ENCODE results near the gene LRRC47.

DNA sequence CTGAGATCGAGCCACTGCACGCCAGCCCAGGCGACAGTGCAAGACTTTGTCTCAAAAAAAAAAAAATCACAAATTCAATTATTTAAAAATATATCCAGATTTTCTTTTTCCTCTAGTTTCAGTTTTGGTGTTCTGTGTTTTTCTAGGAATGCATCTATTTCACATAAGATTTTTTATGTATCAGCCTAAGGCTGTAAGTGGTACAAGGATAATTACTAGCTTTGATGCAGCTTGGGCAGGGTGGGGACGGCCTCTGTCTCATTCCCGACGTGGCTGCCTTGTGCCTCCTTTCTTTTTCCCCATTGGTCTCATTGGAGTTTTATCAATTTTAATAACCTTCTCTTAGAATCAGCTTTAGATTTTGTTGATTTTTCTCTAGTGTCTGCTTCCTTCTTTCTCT is 37.1 kb downstream of the LRRC47 start:
- TF ChIP-seq POLR2AphosphoS5 (IDR thresholded peaks at IDR 0.05; ENCODE audit: borderline replicate concordance, low read depth, low read length) (no peak), EZH2 (IDR thresholded peaks at IDR 0.05) (no peak), FOXP2 (optimal IDR thresholded peaks at IDR 0.05; ENCODE audit: control extremely low read depth, extremely low read length, insufficient read depth) (no peak)
